ENCODE results near the gene MYO1C.
"Not testable (repeated sequence)": the region's sequence is repeated elsewhere in the genome, so short reads cannot be mapped to it uniquely, and the experiment has no call there.

Gene MYO1C

GRCh38 chr17:1492249-1493206, at the start of gene MYO1C:
Gene MYO1C (minus strand): TSS chr17:1492686. CDS start chr17:1492487, 199 bp downstream.
- DNase-seq (ENCODE audit: low read depth) = no peak

GRCh38 chr17:1541367-1541904, 49.0 kb upstream of the MYO1C start:
- DNase-seq (ENCODE audit: low read depth) = no peak

- no peak for DNase-seq (ENCODE audit: low read depth)
These were observed 47.3 kb upstream of the MYO1C start for GRCh38 chr17:1539811-1540210.

GRCh38 chr17:1535737-1536136, 43.3 kb upstream of the MYO1C start:
- no peak for DNase-seq (ENCODE audit: low read depth)

- no peak for DNase-seq (ENCODE audit: low read depth)
These were observed 41.3 kb upstream of the MYO1C start for GRCh38 chr17:1533661-1534325.

GRCh38 chr17:1532836-1533602, 40.5 kb upstream of the MYO1C start:
- DNase-seq (ENCODE audit: low read depth) = no peak

- no peak for DNase-seq (ENCODE audit: low read depth)
These were observed 37.4 kb upstream of the MYO1C start for GRCh38 chr17:1529863-1530262.

GRCh38 chr17:1526876-1527275, 34.4 kb upstream of the MYO1C start:
- not testable (repeated sequence) for DNase-seq (ENCODE audit: low read depth)

GRCh38 chr17:1522626-1523025, 30.1 kb upstream of the MYO1C start:
- no peak for DNase-seq (ENCODE audit: low read depth)

GRCh38 chr17:1521086-1521640, 28.7 kb upstream of the MYO1C start:
- DNase-seq (ENCODE audit: low read depth) = no peak

- no peak for DNase-seq (ENCODE audit: low read depth)
These were observed 27.2 kb upstream of the MYO1C start for GRCh38 chr17:1519678-1520077.

- no peak for DNase-seq (ENCODE audit: low read depth)
These were observed 25.9 kb upstream of the MYO1C start for GRCh38 chr17:1518410-1518809.

- DNase-seq (ENCODE audit: low read depth) = peak; percentile 99
These were observed 24.1 kb upstream of the MYO1C start, which contains the start of gene INPP5K for GRCh38 chr17:1516388-1517161. Gene INPP5K (minus strand): TSS chr17:1516612. CDS start chr17:1516499, 113 bp downstream.

GRCh38 chr17:1515640-1516387, 23.3 kb upstream of the MYO1C start:
- peak; percentile 86 for DNase-seq (ENCODE audit: low read depth)

- no peak for DNase-seq (ENCODE audit: low read depth)
These were observed 19.9 kb upstream of the MYO1C start for GRCh38 chr17:1512351-1512750.

- DNase-seq (ENCODE audit: low read depth) = peak; percentile 79
These were observed 19.4 kb upstream of the MYO1C start for GRCh38 chr17:1511756-1512321.

- peak; percentile 35 for DNase-seq (ENCODE audit: low read depth)
These were observed 18.8 kb upstream of the MYO1C start for GRCh38 chr17:1511290-1511689.

- DNase-seq (ENCODE audit: low read depth) = no peak
These were observed 16.9 kb upstream of the MYO1C start for GRCh38 chr17:1509290-1509881.

- not testable (repeated sequence) for DNase-seq (ENCODE audit: low read depth)
These were observed 16.2 kb upstream of the MYO1C start for GRCh38 chr17:1508709-1509108.

Data from fibroblast of gingiva (primary cell).